OCI-LY1 (cell line): ENCODE results near the gene ABCF3.

Experiments used
- H2AFZ ChIP-seq: fragments of 200-600 bp; sonication (generic), shearing (Covaris generic); 2 replicates; pipeline ENCODE4 v1.6.0; 2014; ENCODE audit warnings: antibody characterized with exemption, mild to moderate bottlenecking, low read length
- H3F3A ChIP-seq: fragments of 200-600 bp; sonication (generic), shearing (Covaris generic); 2 replicates; pipeline ENCODE4 v1.6.0; 2014; ENCODE audit warnings: mild to moderate bottlenecking, antibody characterized with exemption, low read length, moderate library complexity; ENCODE audit not compliant: insufficient read depth
- H3K27ac ChIP-seq: fragments of 200-600 bp; sonication (generic); 2 replicates; pipeline ENCODE4 v1.5.1; 2014; ENCODE audit warnings: low read length, mixed run types, mild to moderate bottlenecking, low read depth; ENCODE audit not compliant: poor library complexity, severe bottlenecking
- H3K27me3 ChIP-seq: fragments of 200-600 bp; sonication (generic); 2 replicates; pipeline ENCODE4 v1.6.0; 2014; ENCODE audit warnings: antibody characterized with exemption, mild to moderate bottlenecking, low read length, moderate library complexity; ENCODE audit not compliant: insufficient read depth
- H3K36me3 ChIP-seq: fragments of 200-600 bp; sonication (generic); 2 replicates; pipeline ENCODE4 v1.6.1; 2014; ENCODE audit warnings: mild to moderate bottlenecking, antibody characterized with exemption, low read length, moderate library complexity, mixed read lengths; ENCODE audit not compliant: insufficient read depth
- H3K4me1 ChIP-seq: fragments of 200-600 bp; sonication (generic); 2 replicates; pipeline ENCODE4 v1.5.1; 2014; ENCODE audit warnings: mild to moderate bottlenecking, low read length, moderate library complexity; ENCODE audit not compliant: insufficient read depth, severe bottlenecking
- H3K4me2 ChIP-seq: fragments of 200-600 bp; sonication (generic), shearing (Covaris generic); 2 replicates; pipeline ENCODE4 v1.6.1; 2014; ENCODE audit warnings: low read length
- H3K4me3 ChIP-seq: fragments of 200-600 bp; sonication (generic); 2 replicates; pipeline ENCODE4 v1.5.1; 2014; ENCODE audit warnings: low read length, low read depth, mild to moderate bottlenecking, mixed read lengths; ENCODE audit not compliant: poor library complexity, severe bottlenecking
- H3K79me2 ChIP-seq: fragments of 200-600 bp; shearing (Covaris generic); 2 replicates; pipeline ENCODE4 v1.6.1; 2016; ENCODE audit warnings: mixed run types, low read length, mixed read lengths; ENCODE audit not compliant: insufficient read depth
- H3K9ac ChIP-seq: fragments of 200-600 bp; sonication (generic), shearing (Covaris generic); 2 replicates; pipeline ENCODE4 v1.6.1; 2014; ENCODE audit warnings: mild to moderate bottlenecking, low read length, mixed read lengths
- H3K9me2 ChIP-seq: fragments of 200-600 bp; sonication (generic), shearing (Covaris generic); 2 replicates; pipeline ENCODE4 v1.6.1; 2014; ENCODE audit warnings: low read depth, mild to moderate bottlenecking, low read length, mixed read lengths
- H3K9me3 ChIP-seq: fragments of 200-600 bp; shearing (Covaris generic); 2 replicates; pipeline ENCODE4 v1.6.1; 2014; ENCODE audit warnings: low read length, mixed read lengths
- H4K20me1 ChIP-seq: fragments of 200-600 bp; sonication (generic), shearing (Covaris generic); 2 replicates; pipeline ENCODE4 v1.6.0; 2016; ENCODE audit warnings: mild to moderate bottlenecking, low read length; ENCODE audit not compliant: insufficient read depth
- EZH2 ChIP-seq: fragments of 200-600 bp; sonication (generic), shearing (Covaris generic); IDR thresholded peaks from 2 replicates; pipeline ENCODE4 v1.8.0; 2017; ENCODE audit warnings: borderline replicate concordance, mixed run types, mild to moderate bottlenecking, antibody characterized with exemption, low read length, moderate library complexity, mixed read lengths
- TF ChIP-seq, protein P1 (sequence below): fragments of 200-600 bp; sonication (generic), shearing (Covaris generic); IDR thresholded peaks from 2 replicates; pipeline ENCODE4 v1.5.1; 2017; ENCODE audit warnings: mild to moderate bottlenecking, antibody characterized with exemption, low read length, moderate library complexity, mixed read lengths

ABCF3 gene

DNA sequence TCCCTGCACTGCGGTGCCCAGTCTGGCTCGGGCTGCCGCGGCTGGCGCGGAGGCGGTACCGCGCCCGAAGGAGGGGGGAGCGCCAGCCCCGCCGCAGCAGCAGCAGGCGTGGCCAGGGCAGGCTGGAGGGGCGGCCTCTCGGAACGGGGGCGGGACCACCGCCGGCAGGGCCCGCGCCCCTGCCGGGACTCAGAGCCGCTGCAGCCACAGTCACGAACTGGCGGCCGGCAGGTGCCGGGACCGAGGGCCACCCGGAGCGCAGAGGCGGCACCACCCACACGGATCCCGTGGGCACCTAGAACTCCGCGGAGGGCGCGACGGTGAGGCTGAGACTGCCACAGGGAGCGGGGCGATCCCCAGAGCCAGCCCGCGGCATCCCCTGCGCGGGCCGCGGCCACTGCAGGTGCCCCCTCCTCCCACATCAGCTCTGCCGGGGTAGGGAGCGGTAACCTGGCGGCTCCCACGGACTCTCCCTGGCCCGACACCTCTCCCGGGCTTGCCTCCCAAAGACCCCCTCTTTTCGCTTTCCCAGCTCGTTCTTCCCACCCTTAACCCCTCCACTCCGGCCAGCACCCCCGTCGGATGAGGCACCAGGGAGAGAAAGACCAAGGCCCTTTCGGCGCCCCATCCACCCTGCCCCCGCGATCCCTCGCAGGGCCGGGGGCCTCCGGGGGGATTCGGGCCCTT, 43.5 kb downstream of the ABCF3 start, which contains the start of gene VWA5B2:
TSS of gene VWA5B2 (plus strand) at position 192 of the 687 bp plus-strand sequence. CDS start 944 bp downstream, outside the sequence.
- peaks cover 14% of the 10 kb centered on the region for H3K27me3 ChIP-seq

DNA sequence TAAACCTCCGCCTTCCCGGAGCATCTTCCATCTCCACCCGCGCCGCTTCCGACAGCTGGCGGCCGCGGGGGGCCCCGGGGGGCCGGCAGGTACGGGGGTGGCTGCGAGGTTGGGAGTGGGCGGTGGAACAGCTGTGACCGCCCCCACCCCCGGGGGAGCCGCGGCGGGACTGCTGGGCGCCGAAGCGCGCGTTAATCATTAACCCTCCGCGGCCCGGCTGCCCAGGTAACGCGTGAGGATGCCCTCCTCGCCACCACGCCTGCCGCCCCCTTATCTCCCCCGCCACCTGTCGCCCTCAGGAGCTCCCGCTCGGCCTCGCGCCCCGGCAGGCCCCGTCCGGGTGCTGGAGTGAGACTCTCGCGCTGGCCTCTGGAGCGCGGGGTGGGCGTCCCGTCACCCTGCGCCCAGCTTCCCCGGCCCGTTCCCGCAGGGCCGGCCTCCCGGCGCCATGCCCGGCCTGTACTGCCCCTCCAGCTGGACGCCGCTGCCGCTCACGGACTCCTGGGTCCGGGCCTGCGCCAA, 44.1 kb downstream of the ABCF3 start:
- Histone ChIP-seq H2AFZ (no peak overlapping the region), H3K79me2 (no peaks in the 10 kb centered on the region), H4K20me1 (no peaks in the 10 kb centered on the region), H3K27me3 (peaks cover 14% of the 10 kb centered on the region), H3K9ac (peak overlapping the region; percentile 6; the same call in 1 of the 2 replicates), H3K27ac (no peak overlapping the region), H3K9me3 (no peaks in the 10 kb centered on the region), H3F3A (no peaks in the 10 kb centered on the region), H3K4me1 (peaks cover 14% of the 10 kb centered on the region), H3K4me3 (peak overlapping the region; percentile 59), H3K9me2 (no peaks in the 10 kb centered on the region), H3K36me3 (no peaks in the 10 kb centered on the region), H3K4me2 (peak overlapping the region; percentile 71)
- TF ChIP-seq EZH2: no peak

More for the DNA sequence above, 43.5 kb downstream of the ABCF3 start, which contains the start of gene VWA5B2:
- Histone ChIP-seq H3K9me3 (no peaks in the 10 kb centered on the region), H3K9ac (peak within 1 kb of the TSS; percentile 6; the same call in 1 of the 2 replicates), H3K9me2 (no peaks in the 10 kb centered on the region), H3K4me2 (peak within 1 kb of the TSS; percentile 71), H3K4me1 (peaks cover 14% of the 10 kb centered on the region), H3K36me3 (no peaks in the 10 kb centered on the region), H3K79me2 (no peaks in the 10 kb centered on the region), H3F3A (no peaks in the 10 kb centered on the region), H3K4me3 (peak within 1 kb of the TSS; percentile 59), H4K20me1 (no peaks in the 10 kb centered on the region), H3K27ac (no peak within 1 kb of the TSS), H2AFZ (no peak within 1 kb of the TSS)
- TF ChIP-seq, protein P1, sequence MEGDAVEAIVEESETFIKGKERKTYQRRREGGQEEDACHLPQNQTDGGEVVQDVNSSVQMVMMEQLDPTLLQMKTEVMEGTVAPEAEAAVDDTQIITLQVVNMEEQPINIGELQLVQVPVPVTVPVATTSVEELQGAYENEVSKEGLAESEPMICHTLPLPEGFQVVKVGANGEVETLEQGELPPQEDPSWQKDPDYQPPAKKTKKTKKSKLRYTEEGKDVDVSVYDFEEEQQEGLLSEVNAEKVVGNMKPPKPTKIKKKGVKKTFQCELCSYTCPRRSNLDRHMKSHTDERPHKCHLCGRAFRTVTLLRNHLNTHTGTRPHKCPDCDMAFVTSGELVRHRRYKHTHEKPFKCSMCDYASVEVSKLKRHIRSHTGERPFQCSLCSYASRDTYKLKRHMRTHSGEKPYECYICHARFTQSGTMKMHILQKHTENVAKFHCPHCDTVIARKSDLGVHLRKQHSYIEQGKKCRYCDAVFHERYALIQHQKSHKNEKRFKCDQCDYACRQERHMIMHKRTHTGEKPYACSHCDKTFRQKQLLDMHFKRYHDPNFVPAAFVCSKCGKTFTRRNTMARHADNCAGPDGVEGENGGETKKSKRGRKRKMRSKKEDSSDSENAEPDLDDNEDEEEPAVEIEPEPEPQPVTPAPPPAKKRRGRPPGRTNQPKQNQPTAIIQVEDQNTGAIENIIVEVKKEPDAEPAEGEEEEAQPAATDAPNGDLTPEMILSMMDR: peak; percentile 28; the same call in 1 of the 2 replicates
- TF ChIP-seq EZH2: no peak

DNA sequence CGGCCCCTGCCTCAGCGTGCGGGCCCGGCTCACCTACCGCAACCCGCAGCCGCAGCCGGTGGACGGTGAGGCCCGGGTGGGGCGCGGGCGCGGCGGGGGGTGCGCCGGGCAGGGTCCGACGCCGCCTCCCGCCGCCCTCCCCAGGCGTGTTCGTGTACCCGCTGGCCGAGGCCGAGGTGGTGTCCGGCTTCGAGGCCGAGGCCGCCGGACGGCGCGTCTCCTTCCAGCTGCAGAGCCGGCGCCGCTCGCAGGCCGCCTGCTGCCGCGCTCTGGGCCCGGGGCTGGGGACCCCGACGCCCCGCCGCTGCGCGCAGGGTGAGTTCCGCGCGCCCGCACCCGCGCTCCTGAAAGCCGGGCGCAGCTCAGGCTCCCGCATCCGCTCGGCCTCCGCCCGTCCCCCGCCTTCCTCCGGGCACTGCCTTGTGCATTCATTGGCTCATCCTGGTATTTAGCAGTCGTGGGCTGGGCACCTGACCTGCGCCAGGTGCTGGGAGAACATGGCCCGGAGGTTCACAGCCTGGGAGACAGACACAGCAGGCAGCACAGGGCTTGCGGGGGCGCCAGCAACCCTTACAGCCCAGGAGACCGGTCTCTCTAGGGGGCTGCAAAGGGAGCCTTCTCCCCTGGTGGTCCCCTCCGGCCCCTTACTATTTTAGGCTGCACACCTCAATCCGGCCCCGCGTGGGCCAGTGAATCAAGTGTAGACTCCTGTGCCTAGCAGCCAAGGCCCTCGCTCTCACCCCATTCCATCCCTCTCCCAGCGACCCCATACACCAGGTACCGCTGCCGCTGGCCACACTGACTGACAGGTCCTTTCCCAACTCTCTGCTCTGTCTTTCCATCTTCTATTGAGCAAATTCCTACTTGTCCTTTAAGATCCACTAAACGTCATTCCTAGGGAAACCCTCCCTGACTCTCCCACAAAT, 44.9 kb downstream of the ABCF3 start:
- H3K9ac ChIP-seq: no peak overlapping the region
- H3F3A ChIP-seq: no peaks in the 10 kb centered on the region
- no peak overlapping the region for H3K27ac ChIP-seq
- TF ChIP-seq EZH2: no peak
- TF ChIP-seq, protein P1: no peak
- no peaks in the 10 kb centered on the region for H3K9me2 ChIP-seq
- H3K4me1 ChIP-seq: peaks cover 14% of the 10 kb centered on the region
- no peaks in the 10 kb centered on the region for H3K79me2 ChIP-seq
- H4K20me1 ChIP-seq: no peaks in the 10 kb centered on the region
- H3K36me3 ChIP-seq: no peaks in the 10 kb centered on the region
- H3K9me3 ChIP-seq: no peaks in the 10 kb centered on the region
- H3K4me2 ChIP-seq: no peak overlapping the region
- peaks cover 14% of the 10 kb centered on the region for H3K27me3 ChIP-seq
- H2AFZ ChIP-seq: no peak overlapping the region
- no peak overlapping the region for H3K4me3 ChIP-seq
